HS-27A (cell line): Measurements from ENCODE around the gene SSMEM1.
"Not testable (repeated sequence)": the region's sequence is repeated elsewhere in the genome, so short reads cannot be mapped to it uniquely, and the experiment has no call there.

Source experiments
- DNase-seq: peaks from one replicate; pipeline ENCODE4 v3.0.0-alpha.2; 2012; ENCODE audit warnings: low read depth, missing footprints

Gene SSMEM1

DNA sequence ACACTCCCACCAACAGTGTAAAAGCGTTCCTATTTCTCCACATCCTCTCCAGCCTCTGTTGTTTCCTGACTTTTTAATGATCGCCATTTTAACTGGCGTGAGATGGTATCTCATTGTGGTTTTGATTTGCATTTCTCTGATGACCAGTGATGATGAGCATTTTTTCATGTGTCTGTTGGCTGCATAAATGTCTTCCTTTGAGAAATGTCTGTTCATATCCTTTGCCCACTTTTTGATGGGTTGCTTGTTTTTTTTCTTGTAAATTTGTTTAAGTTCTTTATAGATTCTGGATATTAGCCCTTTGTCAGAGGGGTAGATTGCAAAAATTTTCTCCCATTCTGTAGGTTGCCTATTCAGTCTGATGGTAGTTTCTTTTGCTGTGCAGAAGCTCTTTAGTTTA lies 42.0 kb downstream of the SSMEM1 start:
- DNase-seq: not testable (repeated sequence)

GRCh38 chr7:130254555-130254954 lies 46.9 kb downstream of the SSMEM1 start:
- DNase-seq: no peak

DNA sequence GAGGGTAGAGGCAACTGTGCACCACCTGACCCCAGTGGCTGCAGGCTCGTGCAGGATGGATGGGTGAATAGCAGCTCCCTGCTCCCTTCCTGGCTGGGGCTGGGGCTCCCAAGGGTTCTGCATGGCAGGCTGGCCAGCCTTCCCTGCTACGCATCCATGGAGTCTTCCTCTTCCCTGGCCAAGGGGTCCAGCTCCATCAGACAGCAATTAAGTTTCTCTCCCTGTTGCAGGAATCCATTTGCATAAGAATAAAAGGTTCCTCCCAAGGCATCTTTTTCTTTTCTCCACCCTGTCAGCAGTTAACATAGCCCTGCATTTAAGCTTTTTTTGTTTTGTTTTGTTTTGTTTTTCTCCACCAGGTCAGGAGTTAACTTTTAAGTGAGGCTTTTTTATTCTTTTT lies 49.0 kb downstream of the SSMEM1 start:
- no peak for DNase-seq

- DNase-seq: no peak
Measured at GRCh38 chr7:130258494-130259078, 50.9 kb downstream of the SSMEM1 start.

DNA sequence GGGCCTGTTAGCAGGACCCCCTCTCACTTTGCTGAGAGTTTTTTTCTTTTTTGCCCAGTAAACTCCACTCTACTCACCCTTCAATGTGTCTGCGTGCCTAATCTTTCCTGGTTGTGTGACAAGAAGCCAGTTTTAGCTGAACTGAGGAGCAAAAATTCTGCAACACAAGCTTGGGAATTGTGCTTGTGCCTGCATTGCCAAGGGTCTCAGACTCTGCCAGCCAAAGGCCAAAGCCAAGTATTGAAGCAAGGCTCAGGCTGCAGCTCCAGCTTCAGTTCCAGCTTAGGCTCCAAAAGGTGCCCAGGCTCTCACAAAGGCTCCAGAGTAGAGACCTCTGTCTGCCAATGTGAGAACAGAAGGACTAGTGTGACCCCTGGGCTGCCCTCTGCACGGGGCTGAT lies 54.8 kb downstream of the SSMEM1 start:
- DNase-seq: no peak

GRCh38 chr7:130263130-130263529 lies 55.5 kb downstream of the SSMEM1 start:
- no peak for DNase-seq
